Rectal smooth muscle tissue (tissue), 1 donor: Measurements from ENCODE around the gene SPON1.

Experiments used
- H3K27ac ChIP-seq: one replicate; pipeline ENCODE4 v1.7.0; 2013; ENCODE audit warnings: low read depth, low read length, inconsistent platforms
- H3K27me3 ChIP-seq: one replicate; pipeline ENCODE4 v1.7.0; 2013; ENCODE audit warnings: low read length; ENCODE audit not compliant: control insufficient read depth, insufficient read depth
- H3K36me3 ChIP-seq: one replicate; pipeline ENCODE4 v1.7.0; 2013; ENCODE audit warnings: low read length; ENCODE audit not compliant: control insufficient read depth, insufficient read depth
- H3K4me1 ChIP-seq: one replicate; pipeline ENCODE4 v1.7.0; 2013; ENCODE audit warnings: low read length; ENCODE audit not compliant: control insufficient read depth, insufficient read depth
- H3K4me3 ChIP-seq: one replicate; pipeline ENCODE4 v1.7.0; 2013; ENCODE audit warnings: low read length
- H3K9ac ChIP-seq: one replicate; pipeline ENCODE4 v1.7.0; 2013; ENCODE audit warnings: low read length

The SPON1 gene

DNA sequence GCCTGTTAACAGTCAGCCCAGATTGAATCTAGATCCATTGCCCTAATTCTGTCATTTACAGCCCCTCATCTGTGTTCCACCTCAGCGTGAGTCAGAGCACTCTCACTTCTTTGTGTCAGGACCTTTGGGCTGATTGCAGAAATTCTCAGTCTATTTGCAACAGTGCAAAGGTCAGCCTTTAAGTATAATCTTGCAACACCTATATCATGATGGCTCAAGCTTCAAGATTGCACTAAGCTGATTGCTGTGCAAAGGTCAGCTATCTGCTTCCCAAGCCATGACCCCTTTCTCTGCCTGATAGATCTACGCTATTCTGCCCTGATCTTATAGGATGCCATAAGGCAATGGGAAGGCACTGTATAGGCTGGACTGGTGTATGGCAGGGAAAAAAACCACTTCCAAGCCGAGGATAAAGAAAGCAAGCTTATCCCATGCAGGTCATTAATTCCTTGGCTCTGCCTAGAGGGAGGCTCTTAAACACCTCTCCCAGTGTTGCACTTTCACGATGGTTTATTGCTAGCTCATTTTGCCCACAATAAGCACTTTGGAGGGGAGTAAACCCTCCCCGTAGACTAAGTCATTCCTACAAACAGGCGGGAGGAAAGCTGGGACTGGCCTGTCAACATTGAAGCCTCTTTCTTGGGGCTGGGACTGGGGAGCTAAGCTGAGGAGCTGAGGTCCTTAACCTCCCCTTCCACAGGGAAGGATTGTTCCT is 295.9 kb downstream of the SPON1 start:
- Histone ChIP-seq H3K9ac (no peak overlapping the region), H3K4me3 (no peak overlapping the region), H3K27ac (no peak overlapping the region), H3K4me1 (no peaks in the 10 kb centered on the region), H3K36me3 (no peaks in the 10 kb centered on the region), H3K27me3 (peaks cover 4% of the 10 kb centered on the region)

DNA sequence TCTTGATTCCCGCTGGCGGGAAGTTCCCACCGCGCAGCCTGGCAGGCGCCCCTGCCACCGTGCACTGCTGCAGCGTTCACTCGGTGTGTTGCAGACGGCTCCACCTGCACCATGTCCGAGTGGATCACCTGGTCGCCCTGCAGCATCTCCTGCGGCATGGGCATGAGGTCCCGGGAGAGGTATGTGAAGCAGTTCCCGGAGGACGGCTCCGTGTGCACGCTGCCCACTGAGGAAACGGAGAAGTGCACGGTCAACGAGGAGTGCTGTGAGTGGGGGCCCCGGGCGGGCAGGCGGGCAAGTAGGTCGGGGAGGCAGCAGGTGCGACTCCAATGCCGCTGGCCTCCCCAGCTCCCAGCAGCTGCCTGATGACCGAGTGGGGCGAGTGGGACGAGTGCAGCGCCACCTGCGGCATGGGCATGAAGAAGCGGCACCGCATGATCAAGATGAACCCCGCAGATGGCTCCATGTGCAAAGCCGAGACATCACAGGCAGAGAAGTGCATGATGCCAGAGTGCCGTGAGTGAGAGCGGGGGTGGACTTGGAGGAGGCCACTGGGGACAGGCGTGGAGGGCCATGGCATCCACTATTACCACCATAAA is 296.8 kb downstream of the SPON1 start:
- Histone ChIP-seq H3K36me3 (no peaks in the 10 kb centered on the region), H3K9ac (no peak overlapping the region), H3K4me3 (no peak overlapping the region), H3K27me3 (peaks cover 4% of the 10 kb centered on the region), H3K4me1 (no peaks in the 10 kb centered on the region), H3K27ac (no peak overlapping the region)

GRCh38 chr11:14259878-14260277 is 297.4 kb downstream of the SPON1 start:
- H3K27ac ChIP-seq: no peak overlapping the region

GRCh38 chr11:14261066-14261465 is 298.5 kb downstream of the SPON1 start:
- Histone ChIP-seq H3K4me1 (no peaks in the 10 kb centered on the region), H3K9ac (no peak overlapping the region), H3K27me3 (peaks cover 4% of the 10 kb centered on the region), H3K27ac (no peak overlapping the region), H3K36me3 (peaks cover 4% of the 10 kb centered on the region), H3K4me3 (no peak overlapping the region)

More at GRCh38 chr11:14259878-14260277, 297.4 kb downstream of the SPON1 start:
- Histone ChIP-seq H3K4me1 (no peaks in the 10 kb centered on the region), H3K4me3 (no peak overlapping the region), H3K36me3 (no peaks in the 10 kb centered on the region), H3K9ac (no peak overlapping the region), H3K27me3 (peaks cover 4% of the 10 kb centered on the region)

DNA sequence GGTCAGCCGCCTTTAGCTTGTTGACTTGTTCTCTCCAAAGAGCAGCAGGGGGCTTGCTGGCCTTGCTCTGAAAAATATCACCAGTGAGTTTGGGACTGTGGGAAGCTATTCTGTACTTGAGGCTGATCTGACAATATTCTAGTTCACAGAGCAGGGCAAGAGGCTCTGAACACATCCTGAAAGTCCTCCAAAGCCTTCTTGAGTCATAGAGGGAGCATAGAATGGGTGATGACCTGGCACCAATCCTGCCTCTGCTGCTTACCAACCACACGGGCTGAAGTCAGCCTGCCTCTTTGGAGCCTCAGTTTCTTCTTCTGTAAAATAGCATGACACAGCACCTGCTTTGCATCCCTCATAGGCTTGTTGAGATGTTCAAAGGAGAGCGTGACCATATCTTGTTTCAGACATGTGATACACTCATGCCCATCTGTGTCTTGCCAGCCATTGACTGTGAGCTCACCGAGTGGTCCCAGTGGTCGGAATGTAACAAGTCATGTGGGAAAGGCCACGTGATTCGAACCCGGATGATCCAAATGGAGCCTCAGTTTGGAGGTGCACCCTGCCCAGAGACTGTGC is 299.8 kb downstream of the SPON1 start:
- Histone ChIP-seq H3K36me3 (peaks cover 4% of the 10 kb centered on the region), H3K4me1 (no peaks in the 10 kb centered on the region)

DNA sequence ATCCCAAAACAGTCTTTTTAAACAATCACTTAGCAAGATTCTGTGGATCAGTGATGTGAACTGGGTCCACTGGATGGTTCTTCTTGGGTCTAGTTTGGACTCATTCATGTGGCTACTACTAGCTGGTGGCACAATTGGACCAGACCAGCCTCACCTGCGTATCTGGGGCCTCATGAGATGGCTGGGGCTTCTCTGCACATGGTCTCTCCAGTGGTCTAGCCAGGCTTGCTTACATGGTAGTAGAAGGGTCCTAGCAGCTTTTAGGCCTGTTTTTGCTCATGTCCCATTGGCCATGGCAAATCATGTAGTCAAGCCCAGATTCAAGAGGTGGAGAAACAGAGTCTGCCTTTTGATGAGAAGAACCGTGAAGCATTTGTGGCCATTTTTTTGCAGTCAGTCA is 302.4 kb downstream of the SPON1 start:
- Histone ChIP-seq H3K4me3 (no peak overlapping the region), H3K27ac (no peak overlapping the region), H3K36me3 (peaks cover 4% of the 10 kb centered on the region), H3K9ac (no peak overlapping the region), H3K27me3 (no peaks in the 10 kb centered on the region), H3K4me1 (no peaks in the 10 kb centered on the region)

More for the DNA sequence above, 299.8 kb downstream of the SPON1 start:
- H3K27me3 ChIP-seq: peaks cover 4% of the 10 kb centered on the region
- no peak overlapping the region for H3K27ac ChIP-seq
- H3K4me3 ChIP-seq: no peak overlapping the region
- no peak overlapping the region for H3K9ac ChIP-seq

DNA sequence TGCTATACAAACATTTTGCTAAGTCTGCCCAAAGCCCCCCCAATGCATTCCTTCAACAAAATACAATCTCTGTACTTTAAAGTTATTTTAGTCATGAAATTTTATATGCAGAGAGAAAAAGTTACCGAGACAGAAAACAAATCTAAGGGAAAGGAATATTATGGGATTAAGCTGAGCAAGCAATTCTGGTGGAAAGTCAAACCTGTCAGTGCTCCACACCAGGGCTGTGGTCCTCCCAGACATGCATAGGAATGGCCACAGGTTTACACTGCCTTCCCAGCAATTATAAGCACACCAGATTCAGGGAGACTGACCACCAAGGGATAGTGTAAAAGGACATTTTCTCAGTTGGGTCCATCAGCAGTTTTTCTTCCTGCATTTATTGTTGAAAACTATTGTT is 304.1 kb downstream of the SPON1 start:
- Histone ChIP-seq H3K27ac (no peak overlapping the region), H3K4me3 (no peak overlapping the region), H3K4me1 (no peaks in the 10 kb centered on the region), H3K9ac (no peak overlapping the region), H3K27me3 (no peaks in the 10 kb centered on the region), H3K36me3 (peaks cover 4% of the 10 kb centered on the region)

DNA sequence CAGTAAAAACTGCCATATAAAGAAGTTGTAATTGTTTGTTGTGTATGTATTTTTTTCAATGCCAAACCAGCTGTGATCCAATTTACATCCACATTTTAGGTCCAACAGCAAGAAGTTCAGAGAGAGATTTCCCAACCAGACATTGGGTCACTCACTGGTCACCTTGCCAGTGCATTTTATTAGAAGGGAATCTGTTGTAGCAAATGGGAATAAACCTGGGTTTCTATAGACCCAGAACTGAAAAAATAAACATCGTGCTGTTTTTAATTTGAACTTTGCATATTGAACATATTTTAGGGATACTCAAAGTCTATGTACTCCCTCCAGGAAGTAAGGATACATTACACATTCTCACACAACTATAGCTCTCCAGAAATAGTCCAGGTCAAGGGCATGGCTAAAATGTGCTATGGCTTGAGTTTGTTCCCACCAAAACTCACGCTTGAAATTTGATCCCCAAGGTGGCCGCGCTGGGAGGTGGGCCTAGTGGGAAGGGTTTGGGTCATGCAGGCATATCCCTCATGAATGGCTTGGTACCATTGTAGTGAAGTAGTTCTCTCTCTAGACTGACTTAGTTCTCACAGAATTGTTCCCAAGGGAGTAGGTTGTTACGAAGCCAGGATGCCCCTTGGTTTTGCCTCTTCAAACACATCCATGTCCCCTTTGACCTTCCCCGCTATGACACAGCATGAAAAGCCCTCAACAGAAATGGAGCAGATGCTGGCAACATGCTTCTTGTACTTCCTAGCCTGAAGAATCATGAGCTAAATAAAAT is 305.5 kb downstream of the SPON1 start:
- H3K27ac ChIP-seq: no peak overlapping the region
- no peak overlapping the region for H3K9ac ChIP-seq
- peaks cover 4% of the 10 kb centered on the region for H3K36me3 ChIP-seq
- no peaks in the 10 kb centered on the region for H3K4me1 ChIP-seq
- no peaks in the 10 kb centered on the region for H3K27me3 ChIP-seq
- no peak overlapping the region for H3K4me3 ChIP-seq

- Histone ChIP-seq H3K9ac (no peak overlapping the region), H3K27ac (no peak overlapping the region), H3K36me3 (peaks cover 4% of the 10 kb centered on the region), H3K4me3 (no peak overlapping the region), H3K4me1 (no peaks in the 10 kb centered on the region), H3K27me3 (no peaks in the 10 kb centered on the region)
Observed at GRCh38 chr11:14269692-14270573, 307.4 kb downstream of the SPON1 start.

DNA sequence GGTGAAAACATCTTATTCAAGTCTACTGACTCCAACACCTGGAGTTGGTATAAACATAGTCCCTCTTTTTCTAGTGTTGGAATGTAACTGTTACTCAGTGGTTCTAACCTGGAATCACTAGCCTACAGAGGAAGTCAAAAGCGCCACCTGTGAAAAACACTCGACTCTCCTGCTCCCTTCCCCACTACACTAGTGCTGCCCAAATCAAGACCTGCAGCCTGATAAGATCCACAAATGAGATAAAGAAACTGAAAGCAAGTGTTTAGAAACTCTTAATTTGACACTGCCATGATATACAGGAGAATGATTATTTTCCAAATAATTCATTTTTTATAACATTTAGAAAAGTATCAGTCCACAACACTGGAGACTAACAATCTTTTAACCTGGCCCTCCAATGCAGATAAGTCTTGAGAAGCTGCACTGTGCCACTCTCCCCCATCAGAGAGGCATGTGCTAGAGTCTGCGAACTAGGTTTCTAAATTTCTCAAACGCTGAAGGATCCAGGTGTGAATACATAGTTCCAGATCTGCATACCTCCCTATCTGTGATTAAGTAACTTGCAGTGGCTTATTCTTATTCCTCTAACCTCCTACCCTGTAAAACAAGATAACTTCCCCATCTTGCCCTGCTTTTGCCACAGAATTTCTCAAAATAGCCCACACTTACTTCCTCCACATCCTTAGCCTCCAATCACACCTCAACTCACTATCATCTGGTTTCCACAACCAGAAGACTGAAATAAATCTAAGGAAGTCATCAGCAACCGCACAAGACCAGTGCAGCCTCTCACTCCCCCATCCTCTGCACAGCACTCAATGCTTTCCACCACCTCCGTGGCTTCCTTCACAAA is 308.4 kb downstream of the SPON1 start:
- no peaks in the 10 kb centered on the region for H3K4me1 ChIP-seq
- no peak overlapping the region for H3K27ac ChIP-seq
- no peaks in the 10 kb centered on the region for H3K27me3 ChIP-seq
- no peak overlapping the region for H3K9ac ChIP-seq
- H3K4me3 ChIP-seq: no peak overlapping the region
- peaks cover under 1% of the 10 kb centered on the region for H3K36me3 ChIP-seq

GRCh38 chr11:14273895-14274294 is 311.4 kb downstream of the SPON1 start:
- Histone ChIP-seq H3K36me3 (no peaks in the 10 kb centered on the region), H3K4me1 (no peaks in the 10 kb centered on the region), H3K4me3 (no peak overlapping the region), H3K27me3 (no peaks in the 10 kb centered on the region), H3K27ac (no peak overlapping the region), H3K9ac (no peak overlapping the region)
